ENCODE results near the gene DPP7. TPM values are rescaled to one million over a fixed set of nuclear protein-coding genes. Genes with fewer than 3 reads are reported as not detected.

The DPP7 gene
- total RNA-seq, 1 experiment from 2014 or later = 291 TPM

GRCh38 chr9:137156567-137157375 lies 42.2 kb upstream of the DPP7 start:
- ChIA-PET POLR2A (interaction anchor here (0.7 kb wide), 1 partner anchor 44 kb away, joined by 3 read pairs; the partner anchor contains the start of gene TPRN), RAD21 (ENCODE audit: low non-redundant PET in 1 of 2, low total read pairs in 2 of 2, uncharacterized antibody in 2 of 2, unreplicated experiment in 2 of 2) (interaction anchor here in 1 of 2 experiments (0.5 kb wide), 1 partner anchor 43 kb away, joined by 7 read pairs; no protein-coding TSS in a partner anchor), CTCF (interaction anchor here (1.2 kb wide), 1 partner anchor 80 kb away, joined by 3 read pairs; no protein-coding TSS in a partner anchor)
- no peaks in the 10 kb centered on the region for H3K79me2 ChIP-seq (ENCODE audit: insufficient read depth, low read length)
- no peak overlapping the region for H3K4me3 ChIP-seq (replicated peaks in 1 of 2; ENCODE audit: low read depth in 1 of 2, low read length in 2 of 2)
- no peak overlapping the region for H3K4me2 ChIP-seq (ENCODE audit: low read length)
- no peaks in the 10 kb centered on the region for H4K20me1 ChIP-seq (ENCODE audit: insufficient read depth)
- no TSS peak for BruUV-seq (replicated peaks)
- no peaks in the 10 kb centered on the region; a peak in 1 of 4 replicates for H3K9me3 ChIP-seq (ENCODE audit: control insufficient read depth in 1 of 2, insufficient read depth in 1 of 2, low read depth in 1 of 2, low read length in 2 of 2)
- H3K27ac ChIP-seq (ENCODE audit: low read depth, low read length) = peak overlapping the region; percentile 42; the same call in 1 of the 2 replicates
- intact Hi-C loops (cut with micrococcal nuclease) = no loop called here
- no peaks in the 10 kb centered on the region for H3K36me3 ChIP-seq (ENCODE audit: control insufficient read depth in 1 of 2, insufficient read depth in 2 of 2, low read length in 2 of 2)
- no peaks in the 10 kb centered on the region for H3K9me2 ChIP-seq (ENCODE audit: insufficient read depth)
- no peaks in the 10 kb centered on the region for H3K27me3 ChIP-seq (ENCODE audit: insufficient read depth, low read length)
- H3K9ac ChIP-seq (ENCODE audit: low read length) = no peak overlapping the region
- H2AFZ ChIP-seq (ENCODE audit: low read depth, low read length, poor library complexity, severe bottlenecking) = no peak overlapping the region
- peak; percentile 60 for ATAC-seq
- peaks cover 3 to 31% of the 10 kb centered on the region in 2 experiments; a peak in 3 of 4 replicates for H3K4me1 ChIP-seq (ENCODE audit: control insufficient read depth in 1 of 2, insufficient read depth in 2 of 2, low read length in 2 of 2)
- no peak for DNase-seq (ENCODE audit: low read depth, low spot score)
- TF ChIP-seq SP1 (IDR thresholded peaks at IDR 0.05; ENCODE audit: low read depth) (no peak), SIN3A (IDR thresholded peaks at IDR 0.05; ENCODE audit: low read depth) (no peak), FOSL1 (IDR thresholded peaks at IDR 0.05; ENCODE audit: low read depth) (no peak), YY1 (IDR thresholded peaks at IDR 0.05; ENCODE audit: extremely low read depth, insufficient replicate concordance, low read depth, low read length) (no peak), ELF1 (IDR thresholded peaks at IDR 0.05; ENCODE audit: borderline replicate concordance, low read depth) (no peak), ZFX (IDR thresholded peaks at IDR 0.05) (no peak), EZH2phosphoT487 (IDR thresholded peaks at IDR 0.05; ENCODE audit: borderline replicate concordance) (no peak), ZNF274 (IDR thresholded peaks at IDR 0.05; ENCODE audit: low read depth, low read length) (no peak), POLR2A (IDR thresholded peaks at IDR 0.05; ENCODE audit: borderline replicate concordance, extremely low read depth, insufficient read depth, insufficient read length) (no peak), JUND (IDR thresholded peaks at IDR 0.05) (no peak), EGR1 (IDR thresholded peaks at IDR 0.05; ENCODE audit: low read depth) (no peak), SRF (IDR thresholded peaks at IDR 0.05; ENCODE audit: low read depth) (no peak)
- TF ChIP-seq, protein P1, sequence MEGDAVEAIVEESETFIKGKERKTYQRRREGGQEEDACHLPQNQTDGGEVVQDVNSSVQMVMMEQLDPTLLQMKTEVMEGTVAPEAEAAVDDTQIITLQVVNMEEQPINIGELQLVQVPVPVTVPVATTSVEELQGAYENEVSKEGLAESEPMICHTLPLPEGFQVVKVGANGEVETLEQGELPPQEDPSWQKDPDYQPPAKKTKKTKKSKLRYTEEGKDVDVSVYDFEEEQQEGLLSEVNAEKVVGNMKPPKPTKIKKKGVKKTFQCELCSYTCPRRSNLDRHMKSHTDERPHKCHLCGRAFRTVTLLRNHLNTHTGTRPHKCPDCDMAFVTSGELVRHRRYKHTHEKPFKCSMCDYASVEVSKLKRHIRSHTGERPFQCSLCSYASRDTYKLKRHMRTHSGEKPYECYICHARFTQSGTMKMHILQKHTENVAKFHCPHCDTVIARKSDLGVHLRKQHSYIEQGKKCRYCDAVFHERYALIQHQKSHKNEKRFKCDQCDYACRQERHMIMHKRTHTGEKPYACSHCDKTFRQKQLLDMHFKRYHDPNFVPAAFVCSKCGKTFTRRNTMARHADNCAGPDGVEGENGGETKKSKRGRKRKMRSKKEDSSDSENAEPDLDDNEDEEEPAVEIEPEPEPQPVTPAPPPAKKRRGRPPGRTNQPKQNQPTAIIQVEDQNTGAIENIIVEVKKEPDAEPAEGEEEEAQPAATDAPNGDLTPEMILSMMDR (IDR thresholded peaks at IDR 0.05 in 2 of 3, conservative IDR thresholded peaks at IDR 0.05 in 1 of 3; ENCODE audit: borderline replicate concordance in 1 of 3, insufficient read depth in 1 of 3, low read depth in 2 of 3, low read length in 2 of 3) = no peak
- TF ChIP-seq, protein P2, sequence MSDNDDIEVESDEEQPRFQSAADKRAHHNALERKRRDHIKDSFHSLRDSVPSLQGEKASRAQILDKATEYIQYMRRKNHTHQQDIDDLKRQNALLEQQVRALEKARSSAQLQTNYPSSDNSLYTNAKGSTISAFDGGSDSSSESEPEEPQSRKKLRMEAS (IDR thresholded peaks at IDR 0.05) = no peak
- TF ChIP-seq, protein P3, sequence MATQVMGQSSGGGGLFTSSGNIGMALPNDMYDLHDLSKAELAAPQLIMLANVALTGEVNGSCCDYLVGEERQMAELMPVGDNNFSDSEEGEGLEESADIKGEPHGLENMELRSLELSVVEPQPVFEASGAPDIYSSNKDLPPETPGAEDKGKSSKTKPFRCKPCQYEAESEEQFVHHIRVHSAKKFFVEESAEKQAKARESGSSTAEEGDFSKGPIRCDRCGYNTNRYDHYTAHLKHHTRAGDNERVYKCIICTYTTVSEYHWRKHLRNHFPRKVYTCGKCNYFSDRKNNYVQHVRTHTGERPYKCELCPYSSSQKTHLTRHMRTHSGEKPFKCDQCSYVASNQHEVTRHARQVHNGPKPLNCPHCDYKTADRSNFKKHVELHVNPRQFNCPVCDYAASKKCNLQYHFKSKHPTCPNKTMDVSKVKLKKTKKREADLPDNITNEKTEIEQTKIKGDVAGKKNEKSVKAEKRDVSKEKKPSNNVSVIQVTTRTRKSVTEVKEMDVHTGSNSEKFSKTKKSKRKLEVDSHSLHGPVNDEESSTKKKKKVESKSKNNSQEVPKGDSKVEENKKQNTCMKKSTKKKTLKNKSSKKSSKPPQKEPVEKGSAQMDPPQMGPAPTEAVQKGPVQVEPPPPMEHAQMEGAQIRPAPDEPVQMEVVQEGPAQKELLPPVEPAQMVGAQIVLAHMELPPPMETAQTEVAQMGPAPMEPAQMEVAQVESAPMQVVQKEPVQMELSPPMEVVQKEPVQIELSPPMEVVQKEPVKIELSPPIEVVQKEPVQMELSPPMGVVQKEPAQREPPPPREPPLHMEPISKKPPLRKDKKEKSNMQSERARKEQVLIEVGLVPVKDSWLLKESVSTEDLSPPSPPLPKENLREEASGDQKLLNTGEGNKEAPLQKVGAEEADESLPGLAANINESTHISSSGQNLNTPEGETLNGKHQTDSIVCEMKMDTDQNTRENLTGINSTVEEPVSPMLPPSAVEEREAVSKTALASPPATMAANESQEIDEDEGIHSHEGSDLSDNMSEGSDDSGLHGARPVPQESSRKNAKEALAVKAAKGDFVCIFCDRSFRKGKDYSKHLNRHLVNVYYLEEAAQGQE (IDR thresholded peaks at IDR 0.05; ENCODE audit: low read depth) = no peak
